GM06990 (cell line): ENCODE measurements around the gene CCDC92.
A peak's percentile ranks its signal among the peaks of the same experiment; 100 is the strongest.

ENCODE experiments used
- DNase-seq: peaks from one replicate; pipeline ENCODE4 v3.0.0-alpha.2; 2011; ENCODE audit not compliant: insufficient read length; ENCODE audit errors: extremely low read depth
- H3K27me3 ChIP-seq: replicated peaks from 2 replicates; pipeline ENCODE4 v1.6.0; 2011; ENCODE audit warnings: low read length; ENCODE audit not compliant: control insufficient read depth, insufficient read depth
- H3K36me3 ChIP-seq: 2 replicates; pipeline ENCODE4 v1.5.1; 2011; ENCODE audit warnings: low read length; ENCODE audit not compliant: control insufficient read depth, insufficient read depth
- H3K4me3 ChIP-seq: replicated peaks from 2 replicates; pipeline ENCODE4 v1.5.1; 2011; ENCODE audit warnings: low read depth, mild to moderate bottlenecking, control low read depth, low read length
- CTCF ChIP-seq: IDR thresholded peaks from 2 replicates; pipeline ENCODE4 v1.5.1; 2011; ENCODE audit warnings: low read length, control low read depth, mild to moderate bottlenecking, inconsistent platforms; ENCODE audit not compliant: insufficient read depth, poor library complexity, severe bottlenecking

CCDC92 gene

GRCh38 chr12:123905319-123905925 is 67.2 kb downstream of the CCDC92 start:
- peak; percentile 65 for TF ChIP-seq CTCF
- no peaks in the 10 kb centered on the region; the same call in 1 of the 2 replicates for H3K27me3 ChIP-seq

GRCh38 chr12:123903301-123904065 is 69.1 kb downstream of the CCDC92 start:
- H3K36me3 ChIP-seq, result no peaks in the 10 kb centered on the region
- peaks cover 2% of the 10 kb centered on the region for H3K27me3 ChIP-seq
- H3K4me3 ChIP-seq, result no peak overlapping the region
- no peak for TF ChIP-seq CTCF
- no peak for DNase-seq

More at GRCh38 chr12:123905319-123905925, 67.2 kb downstream of the CCDC92 start:
- DNase-seq, result no peak
- Histone ChIP-seq H3K36me3 (no peaks in the 10 kb centered on the region), H3K4me3 (no peak overlapping the region)

- H3K36me3 ChIP-seq, result no peaks in the 10 kb centered on the region
- TF ChIP-seq CTCF, result no peak
- peaks cover 2% of the 10 kb centered on the region for H3K27me3 ChIP-seq
- DNase-seq, result no peak
- H3K4me3 ChIP-seq, result no peak overlapping the region
These were observed 69.8 kb downstream of the CCDC92 start for GRCh38 chr12:123902821-123903220.

- DNase-seq, result no peak
- Histone ChIP-seq H3K36me3 (no peaks in the 10 kb centered on the region), H3K4me3 (no peak overlapping the region), H3K27me3 (peaks cover 2% of the 10 kb centered on the region)
- no peak for TF ChIP-seq CTCF
These were observed 71.7 kb downstream of the CCDC92 start for GRCh38 chr12:123900871-123901376.

GRCh38 chr12:123899368-123899767 is 73.3 kb downstream of the CCDC92 start:
- TF ChIP-seq CTCF, result no peak
- no peak for DNase-seq
- no peaks in the 10 kb centered on the region for H3K36me3 ChIP-seq
- H3K4me3 ChIP-seq, result no peak overlapping the region
- H3K27me3 ChIP-seq, result peaks cover 2% of the 10 kb centered on the region
